DLD1 (cell line): ENCODE results near the gene MIEN1.
"Not testable (repeated sequence)": the region's sequence is repeated elsewhere in the genome, so short reads cannot be mapped to it uniquely, and the experiment has no call there.

Source experiments
- in situ Hi-C: cut with HindIII; loops from 2 replicates; pipeline ENCODE4 v1.10.0; 2017; ENCODE audit warnings: low sequenced_read_pairs

The MIEN1 gene

GRCh38 chr17:39730095-39730921 is at the start of gene MIEN1:
MIEN1 (minus strand) TSS chr17:39730532; CDS start chr17:39730495, 37 bp downstream.
- in situ Hi-C loops: no loop called here

GRCh38 chr17:39777534-39778365 is 47.4 kb upstream of the MIEN1 start:
- in situ Hi-C loops: no loop called here

- in situ Hi-C loops: no loop called here
Observed at GRCh38 chr17:39776252-39776651, 45.9 kb upstream of the MIEN1 start.

- in situ Hi-C loops: no loop called here
Observed at GRCh38 chr17:39775031-39775430, 44.7 kb upstream of the MIEN1 start.

- in situ Hi-C loops: no loop called here
Observed at GRCh38 chr17:39774047-39774446, 43.7 kb upstream of the MIEN1 start.

GRCh38 chr17:39772987-39773934 is 42.9 kb upstream of the MIEN1 start:
- in situ Hi-C loops: no loop called here

GRCh38 chr17:39772415-39772814 is 42.1 kb upstream of the MIEN1 start:
- in situ Hi-C loops: no loop called here

GRCh38 chr17:39769974-39770587 is 39.7 kb upstream of the MIEN1 start:
- in situ Hi-C loops: no loop called here

- in situ Hi-C loops: no loop called here
Observed at GRCh38 chr17:39767147-39767546, 36.8 kb upstream of the MIEN1 start.

- in situ Hi-C loops: no loop called here
Observed at GRCh38 chr17:39765766-39766165, 35.4 kb upstream of the MIEN1 start.

GRCh38 chr17:39765175-39765574 is 34.8 kb upstream of the MIEN1 start:
- in situ Hi-C loops: no loop called here

- in situ Hi-C loops: not testable (repeated sequence)
Observed at GRCh38 chr17:39764171-39764570, 33.8 kb upstream of the MIEN1 start.

GRCh38 chr17:39763051-39763820 is 32.9 kb upstream of the MIEN1 start:
- in situ Hi-C loops: no loop called here

- in situ Hi-C loops: no loop called here
Observed at GRCh38 chr17:39761861-39762496, 31.6 kb upstream of the MIEN1 start.

GRCh38 chr17:39759204-39759603 is 28.9 kb upstream of the MIEN1 start:
- in situ Hi-C loops: no loop called here

GRCh38 chr17:39757931-39758873 is 27.9 kb upstream of the MIEN1 start:
- in situ Hi-C loops: no loop called here

- in situ Hi-C loops: no loop called here
Observed at GRCh38 chr17:39757176-39757662, 26.9 kb upstream of the MIEN1 start.
